CD1c-positive myeloid dendritic cell (primary cell): Measurements from ENCODE around the gene RAD51B.
A peak's percentile ranks its signal among the peaks of the same experiment; 100 is the strongest.

Experiments
- DNase-seq: peaks from one replicate; pipeline ENCODE4 v3.0.0-alpha.2; 2016; ENCODE audit errors: extremely low spot score

Gene RAD51B

GRCh38 chr14:68509188-68509983, 689.8 kb downstream of the RAD51B start:
- DNase-seq: no peak

- DNase-seq: no peak
Observed at GRCh38 chr14:68510201-68511128, 690.9 kb downstream of the RAD51B start.

GRCh38 chr14:68511129-68512047, 691.8 kb downstream of the RAD51B start:
- DNase-seq: no peak

GRCh38 chr14:68512088-68512487, 692.5 kb downstream of the RAD51B start:
- no peak for DNase-seq

GRCh38 chr14:68513137-68513536, 693.6 kb downstream of the RAD51B start:
- peak; percentile 29 for DNase-seq

GRCh38 chr14:68513838-68514607, 694.4 kb downstream of the RAD51B start:
- DNase-seq: peak; percentile 70

GRCh38 chr14:68514608-68515194, 695.1 kb downstream of the RAD51B start:
- DNase-seq: no peak

GRCh38 chr14:68516342-68516741, 696.8 kb downstream of the RAD51B start:
- DNase-seq: no peak

- no peak for DNase-seq
Observed at GRCh38 chr14:68518166-68518565, 698.6 kb downstream of the RAD51B start.

GRCh38 chr14:68518761-68519670, 699.4 kb downstream of the RAD51B start:
- DNase-seq: no peak

- no peak for DNase-seq
Observed at GRCh38 chr14:68519671-68520187, 700.1 kb downstream of the RAD51B start.

- DNase-seq: no peak
Observed at GRCh38 chr14:68520637-68521556, 701.3 kb downstream of the RAD51B start.

- DNase-seq: no peak
Observed at GRCh38 chr14:68521557-68521901, 702.0 kb downstream of the RAD51B start.

GRCh38 chr14:68521961-68522509, 702.5 kb downstream of the RAD51B start:
- no peak for DNase-seq

- no peak for DNase-seq
Observed at GRCh38 chr14:68522510-68523325, 703.1 kb downstream of the RAD51B start.

GRCh38 chr14:68523326-68523610, 703.7 kb downstream of the RAD51B start:
- no peak for DNase-seq

GRCh38 chr14:68523989-68524725, 704.6 kb downstream of the RAD51B start:
- no peak for DNase-seq
